Activated gamma-delta T cell (primary cell): ENCODE measurements around the gene HIC2.
"Not testable (repeated sequence)": the region's sequence is repeated elsewhere in the genome, so short reads cannot be mapped to it uniquely, and the experiment has no call there.

ENCODE experiments used
- DNase-seq: peaks from one replicate; lab custom pipeline; 2025; lab: John Stamatoyannopoulos, UW

Gene HIC2

GRCh38 chr22:21435998-21436810 is 19.0 kb downstream of the HIC2 start:
- DNase-seq, result not testable (repeated sequence)

GRCh38 chr22:21438013-21438412 is 20.8 kb downstream of the HIC2 start:
- not testable (repeated sequence) for DNase-seq

GRCh38 chr22:21440018-21440636 is 23.0 kb downstream of the HIC2 start:
- DNase-seq, result not testable (repeated sequence)

- not testable (repeated sequence) for DNase-seq
Measured at GRCh38 chr22:21440676-21441075, 23.5 kb downstream of the HIC2 start.

- DNase-seq, result not testable (repeated sequence)
Measured at GRCh38 chr22:21441170-21441569, 24.0 kb downstream of the HIC2 start.

GRCh38 chr22:21442123-21442522 is 25.0 kb downstream of the HIC2 start:
- DNase-seq, result not testable (repeated sequence)

GRCh38 chr22:21442646-21443045 is 25.5 kb downstream of the HIC2 start:
- not testable (repeated sequence) for DNase-seq

- no peak for DNase-seq
Measured at GRCh38 chr22:21443057-21443734, 26.0 kb downstream of the HIC2 start.

- DNase-seq, result no peak
Measured at GRCh38 chr22:21443735-21444421, 26.7 kb downstream of the HIC2 start.

GRCh38 chr22:21444701-21445436 is 27.7 kb downstream of the HIC2 start:
- no peak for DNase-seq

GRCh38 chr22:21445437-21446127 is 28.4 kb downstream of the HIC2 start:
- no peak for DNase-seq

GRCh38 chr22:21446128-21446826 is 29.1 kb downstream of the HIC2 start:
- no peak for DNase-seq

- no peak for DNase-seq
Measured at GRCh38 chr22:21446827-21447690, 29.9 kb downstream of the HIC2 start.

- no peak for DNase-seq
Measured at GRCh38 chr22:21447694-21448402, 30.7 kb downstream of the HIC2 start.

GRCh38 chr22:21448627-21449416 is 31.7 kb downstream of the HIC2 start:
- no peak for DNase-seq

GRCh38 chr22:21449531-21450319 is 32.6 kb downstream of the HIC2 start:
- no peak for DNase-seq

GRCh38 chr22:21450320-21450831 is 33.2 kb downstream of the HIC2 start:
- DNase-seq, result no peak
